Measurements from ENCODE around the gene KLC3.

Gene KLC3

GRCh38 chr19:45364696-45365095 lies 24.1 kb downstream of the KLC3 start:
- H3K4me2 ChIP-seq (ENCODE audit: low read length): no peak overlapping the region
- no peaks in the 10 kb centered on the region for H4K20me1 ChIP-seq (ENCODE audit: insufficient read depth, low read length)
- H3K27me3 ChIP-seq (ENCODE audit: insufficient read depth, low read length): no peaks in the 10 kb centered on the region
- H3K9me3 ChIP-seq (ENCODE audit: low read length): no peaks in the 10 kb centered on the region
- peaks cover 11% of the 10 kb centered on the region for H3K4me1 ChIP-seq (ENCODE audit: insufficient read depth, low read length, severe bottlenecking)
- H2AFZ ChIP-seq (ENCODE audit: low read length): no peak overlapping the region
- TF ChIP-seq, protein P1, sequence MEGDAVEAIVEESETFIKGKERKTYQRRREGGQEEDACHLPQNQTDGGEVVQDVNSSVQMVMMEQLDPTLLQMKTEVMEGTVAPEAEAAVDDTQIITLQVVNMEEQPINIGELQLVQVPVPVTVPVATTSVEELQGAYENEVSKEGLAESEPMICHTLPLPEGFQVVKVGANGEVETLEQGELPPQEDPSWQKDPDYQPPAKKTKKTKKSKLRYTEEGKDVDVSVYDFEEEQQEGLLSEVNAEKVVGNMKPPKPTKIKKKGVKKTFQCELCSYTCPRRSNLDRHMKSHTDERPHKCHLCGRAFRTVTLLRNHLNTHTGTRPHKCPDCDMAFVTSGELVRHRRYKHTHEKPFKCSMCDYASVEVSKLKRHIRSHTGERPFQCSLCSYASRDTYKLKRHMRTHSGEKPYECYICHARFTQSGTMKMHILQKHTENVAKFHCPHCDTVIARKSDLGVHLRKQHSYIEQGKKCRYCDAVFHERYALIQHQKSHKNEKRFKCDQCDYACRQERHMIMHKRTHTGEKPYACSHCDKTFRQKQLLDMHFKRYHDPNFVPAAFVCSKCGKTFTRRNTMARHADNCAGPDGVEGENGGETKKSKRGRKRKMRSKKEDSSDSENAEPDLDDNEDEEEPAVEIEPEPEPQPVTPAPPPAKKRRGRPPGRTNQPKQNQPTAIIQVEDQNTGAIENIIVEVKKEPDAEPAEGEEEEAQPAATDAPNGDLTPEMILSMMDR (IDR thresholded peaks at IDR 0.05; ENCODE audit: low read length): no peak
- no peak for TF ChIP-seq EZH2 (IDR thresholded peaks at IDR 0.05; ENCODE audit: borderline replicate concordance, low read length)
- no peak overlapping the region for H3K27ac ChIP-seq (ENCODE audit: low read depth, low read length, poor library complexity, severe bottlenecking)
- H3K9me2 ChIP-seq (ENCODE audit: low read depth, low read length): no peaks in the 10 kb centered on the region
- no peaks in the 10 kb centered on the region for H3F3A ChIP-seq (ENCODE audit: insufficient read depth, low read length)
- H3K36me3 ChIP-seq (ENCODE audit: insufficient read depth, low read length): peaks cover 46% of the 10 kb centered on the region; the same call in 1 of the 2 replicates
- no peak overlapping the region for H3K9ac ChIP-seq (ENCODE audit: low read length)
- no peaks in the 10 kb centered on the region for H3K79me2 ChIP-seq (ENCODE audit: insufficient read depth, low read length)
- no peak overlapping the region for H3K4me3 ChIP-seq (ENCODE audit: low read depth, low read length, poor library complexity, severe bottlenecking)

- H2AFZ ChIP-seq (ENCODE audit: low read length): no peak overlapping the region
- TF ChIP-seq, protein P1 (IDR thresholded peaks at IDR 0.05; ENCODE audit: low read length): no peak
- no peak for TF ChIP-seq EZH2 (IDR thresholded peaks at IDR 0.05; ENCODE audit: borderline replicate concordance, low read length)
- H3K9me3 ChIP-seq (ENCODE audit: low read length): no peaks in the 10 kb centered on the region
- no peaks in the 10 kb centered on the region for H3K79me2 ChIP-seq (ENCODE audit: insufficient read depth, low read length)
- peaks cover 26% of the 10 kb centered on the region; the same call in 1 of the 2 replicates for H3K36me3 ChIP-seq (ENCODE audit: insufficient read depth, low read length)
- no peaks in the 10 kb centered on the region for H4K20me1 ChIP-seq (ENCODE audit: insufficient read depth, low read length)
- no peaks in the 10 kb centered on the region for H3K9me2 ChIP-seq (ENCODE audit: low read depth, low read length)
- peaks cover 20% of the 10 kb centered on the region for H3K4me1 ChIP-seq (ENCODE audit: insufficient read depth, low read length, severe bottlenecking)
- no peak overlapping the region for H3K27ac ChIP-seq (ENCODE audit: low read depth, low read length, poor library complexity, severe bottlenecking)
- no peak overlapping the region for H3K4me2 ChIP-seq (ENCODE audit: low read length)
- no peaks in the 10 kb centered on the region for H3F3A ChIP-seq (ENCODE audit: insufficient read depth, low read length)
- no peak overlapping the region for H3K4me3 ChIP-seq (ENCODE audit: low read depth, low read length, poor library complexity, severe bottlenecking)
- no peaks in the 10 kb centered on the region for H3K27me3 ChIP-seq (ENCODE audit: insufficient read depth, low read length)
- H3K9ac ChIP-seq (ENCODE audit: low read length): no peak overlapping the region
Observed at GRCh38 chr19:45368127-45368526, 27.6 kb downstream of the KLC3 start.

DNA sequence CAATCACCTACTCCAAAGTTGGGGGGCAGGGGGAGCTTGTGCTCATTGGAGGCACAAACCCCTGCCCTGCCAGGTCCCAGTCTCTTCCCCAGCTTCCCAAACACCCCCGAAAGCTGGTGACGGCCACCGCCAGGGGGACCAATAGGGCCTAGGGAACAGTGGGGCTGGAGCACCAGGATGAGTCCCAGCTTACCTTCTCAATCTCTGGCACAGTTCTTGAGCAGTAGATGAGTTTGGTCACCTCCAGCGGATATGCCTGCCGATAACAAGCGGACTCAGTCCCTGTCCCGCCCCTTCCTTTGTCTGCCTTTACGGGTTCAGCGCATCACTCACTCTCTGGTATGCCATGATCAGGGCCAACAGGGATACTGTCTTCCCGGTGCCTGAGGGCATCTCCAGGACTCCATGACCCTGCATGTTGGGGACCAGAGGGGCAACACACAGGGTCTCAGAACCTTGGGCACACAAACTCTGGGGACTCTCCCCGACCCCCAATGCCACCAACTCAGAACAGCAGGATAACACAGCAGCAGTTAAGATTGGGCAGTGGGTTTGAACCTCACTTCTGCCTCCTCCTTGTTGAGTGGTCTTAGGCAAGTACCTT lies 28.3 kb downstream of the KLC3 start:
- H3K27me3 ChIP-seq (ENCODE audit: insufficient read depth, low read length): no peaks in the 10 kb centered on the region
- peak overlapping the region; percentile 7 for H3K4me3 ChIP-seq (ENCODE audit: low read depth, low read length, poor library complexity, severe bottlenecking)
- no peak overlapping the region for H2AFZ ChIP-seq (ENCODE audit: low read length)
- peaks cover 20% of the 10 kb centered on the region; the same call in 1 of the 2 replicates for H3K36me3 ChIP-seq (ENCODE audit: insufficient read depth, low read length)
- no peak overlapping the region; the same call in 1 of the 2 replicates for H3K9ac ChIP-seq (ENCODE audit: low read length)
- no peaks in the 10 kb centered on the region for H3K9me2 ChIP-seq (ENCODE audit: low read depth, low read length)
- H3K79me2 ChIP-seq (ENCODE audit: insufficient read depth, low read length): no peaks in the 10 kb centered on the region
- H3F3A ChIP-seq (ENCODE audit: insufficient read depth, low read length): no peaks in the 10 kb centered on the region
- H3K9me3 ChIP-seq (ENCODE audit: low read length): no peaks in the 10 kb centered on the region
- H3K27ac ChIP-seq (ENCODE audit: low read depth, low read length, poor library complexity, severe bottlenecking): no peak overlapping the region
- no peaks in the 10 kb centered on the region for H4K20me1 ChIP-seq (ENCODE audit: insufficient read depth, low read length)
- TF ChIP-seq, protein P1 (IDR thresholded peaks at IDR 0.05; ENCODE audit: low read length): no peak
- no peak for TF ChIP-seq EZH2 (IDR thresholded peaks at IDR 0.05; ENCODE audit: borderline replicate concordance, low read length)
- peak overlapping the region; percentile 98 for H3K4me2 ChIP-seq (ENCODE audit: low read length)
- H3K4me1 ChIP-seq (ENCODE audit: insufficient read depth, low read length, severe bottlenecking): peaks cover 20% of the 10 kb centered on the region

Measured in OCI-LY1 (cell line).